Stimulated activated effector memory CD8-positive, alpha-beta T cell treated with anti-CD3 and anti-CD28 coated beads, Interleukin-12 subunit alpha, Interleukin-12 subunit beta, amount 100 ng/mL, for 72 hours (primary cell): ENCODE results near the gene MAGOH.

Experiments
- ATAC-seq: fragments of 150-1000 bp; cut with Tn5 transposase; 2 replicates; pipeline ENCODE4 v1.10.0; 2021
- DNase-seq, 2 donors: peaks; one replicate each; pipeline ENCODE4 v3.0.0; 2021 to 2022; ENCODE audit warnings: low spot score in 2 of 2
- H3K27ac Mint-ChIP-seq: one replicate; pipeline ENCODE4 v1.8.0; 2022; ENCODE audit warnings: mild to moderate bottlenecking, mixed read lengths
- H3K36me3 Mint-ChIP-seq: one replicate; pipeline ENCODE4 v1.8.0; 2022; ENCODE audit warnings: mild to moderate bottlenecking, mixed read lengths
- H3K4me1 Mint-ChIP-seq: one replicate; pipeline ENCODE4 v1.8.0; 2022; ENCODE audit warnings: mixed read lengths
- H3K4me3 Mint-ChIP-seq: one replicate; pipeline ENCODE4 v1.8.0; 2022; ENCODE audit warnings: mild to moderate bottlenecking, mixed read lengths
- H3K9me3 Mint-ChIP-seq: one replicate; pipeline ENCODE4 v1.8.0; 2022; ENCODE audit warnings: mixed read lengths

MAGOH gene

DNA sequence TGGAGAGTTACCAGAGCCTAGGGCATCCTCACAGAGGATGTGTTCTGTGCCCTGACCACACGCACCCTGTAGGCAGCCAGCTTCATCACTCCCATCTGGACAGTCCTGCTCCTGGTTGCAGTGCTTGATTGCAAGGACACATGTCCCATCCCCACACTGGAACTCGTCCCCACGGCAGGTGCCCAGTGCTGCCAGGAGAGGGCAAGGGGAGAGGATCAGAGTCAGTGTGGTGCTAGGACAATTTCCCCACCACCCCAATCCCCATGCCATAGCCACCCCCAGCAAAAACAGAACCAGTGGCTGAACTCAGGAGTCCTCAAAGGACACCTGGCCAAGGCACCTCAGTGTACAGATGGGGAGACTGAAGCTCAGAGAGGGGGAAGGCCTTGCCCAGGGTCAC is 37.2 kb upstream of the MAGOH start:
- H3K36me3 Mint-ChIP-seq = peaks cover 83% of the 10 kb centered on the region
- no peak overlapping the region for H3K27ac Mint-ChIP-seq
- no peaks in the 10 kb centered on the region for H3K9me3 Mint-ChIP-seq
- DNase-seq (no peak), ATAC-seq (no peak)
- no peak overlapping the region for H3K4me3 Mint-ChIP-seq
- H3K4me1 Mint-ChIP-seq = peaks cover 10% of the 10 kb centered on the region

DNA sequence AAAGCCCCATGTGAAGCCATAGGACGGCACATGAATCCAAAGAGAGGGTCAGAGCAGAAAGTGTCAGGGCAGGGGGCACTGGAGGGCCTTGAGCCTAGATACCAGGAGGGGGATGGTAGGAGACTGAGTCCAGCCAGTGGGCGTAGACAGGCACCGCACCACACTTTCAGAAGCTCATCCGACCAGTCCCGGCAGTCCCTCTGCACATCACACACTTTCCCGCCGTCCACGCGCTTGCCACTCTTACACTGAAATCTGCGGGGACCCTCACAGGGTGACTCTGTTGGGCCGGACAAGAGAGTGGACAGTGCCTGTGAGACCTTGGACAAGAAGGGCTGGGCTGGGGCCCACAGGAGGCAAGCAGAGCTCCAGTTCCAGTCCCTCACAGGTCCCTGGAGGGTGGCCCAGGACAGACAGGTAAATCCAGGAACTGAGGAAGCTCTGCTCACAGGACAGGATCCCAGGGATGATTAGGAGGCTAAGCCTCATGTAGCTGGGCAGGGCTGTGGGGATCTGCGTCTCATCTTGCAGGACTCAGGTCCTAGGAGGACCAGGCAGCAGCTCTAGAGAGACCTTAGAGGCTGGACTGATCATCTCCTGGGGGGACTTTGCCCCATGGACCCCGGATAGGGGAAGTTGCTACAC is 36.3 kb upstream of the MAGOH start:
- Mint-ChIP-seq H3K9me3 (no peaks in the 10 kb centered on the region), H3K36me3 (peaks cover 85% of the 10 kb centered on the region)

DNA sequence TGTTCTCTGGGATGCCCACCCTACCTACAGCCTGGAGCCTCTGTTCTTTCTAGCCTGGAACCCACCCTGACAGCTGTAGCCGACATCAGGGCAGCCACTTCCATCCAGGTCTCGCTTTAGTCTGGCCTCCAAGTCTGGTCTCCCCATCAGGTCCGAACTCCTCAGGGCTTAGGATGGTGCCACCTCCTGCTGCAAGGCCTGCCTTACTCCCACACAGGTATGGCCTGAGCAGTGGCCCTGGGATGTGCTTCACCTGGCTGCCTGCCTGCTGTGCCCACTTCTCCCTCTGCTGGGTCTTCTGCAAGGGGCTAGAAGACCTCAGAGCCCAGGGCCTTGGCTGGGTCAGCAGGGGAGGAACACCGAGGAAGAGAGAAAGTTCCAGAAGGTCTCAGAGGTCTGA is 35.7 kb upstream of the MAGOH start:
- ATAC-seq (no peak), DNase-seq (no peak)
- Mint-ChIP-seq H3K4me1 (peaks cover 19% of the 10 kb centered on the region), H3K36me3 (peaks cover 84% of the 10 kb centered on the region), H3K4me3 (no peak overlapping the region), H3K27ac (peak overlapping the region; percentile 45), H3K9me3 (no peaks in the 10 kb centered on the region)

More for the DNA sequence above, 36.3 kb upstream of the MAGOH start:
- Mint-ChIP-seq H3K4me1 (peaks cover 19% of the 10 kb centered on the region), H3K4me3 (no peak overlapping the region), H3K27ac (peak overlapping the region; percentile 45)
- DNase-seq (no peak), ATAC-seq (no peak)

GRCh38 chr1:53273526-53273925 is 35.2 kb upstream of the MAGOH start:
- Mint-ChIP-seq H3K27ac (no peak overlapping the region), H3K4me1 (peaks cover 19% of the 10 kb centered on the region), H3K36me3 (peaks cover 84% of the 10 kb centered on the region), H3K9me3 (no peaks in the 10 kb centered on the region), H3K4me3 (no peak overlapping the region)
- ATAC-seq = no peak
- DNase-seq = no peak

DNA sequence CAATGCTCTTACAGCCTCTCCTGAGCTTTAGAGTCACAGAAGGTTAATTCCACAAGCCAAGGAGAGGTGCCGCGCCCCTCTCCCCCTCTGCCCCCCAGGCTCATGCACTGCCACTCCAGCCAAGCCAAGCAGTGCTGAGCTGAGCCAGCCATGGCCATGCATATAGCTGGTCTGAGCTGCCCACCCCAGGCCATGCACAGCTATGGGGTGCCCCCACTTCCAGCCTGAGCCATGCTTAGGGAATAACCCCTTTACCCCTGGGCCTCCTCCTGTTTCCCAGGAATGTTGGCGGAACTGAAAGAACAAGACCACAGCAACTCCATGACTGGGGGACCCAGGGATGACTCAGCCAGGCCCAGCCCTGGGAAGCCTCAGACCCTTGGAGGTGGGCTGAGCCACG is 34.0 kb upstream of the MAGOH start:
- peaks cover 81% of the 10 kb centered on the region for H3K36me3 Mint-ChIP-seq
- peaks cover 13% of the 10 kb centered on the region for H3K4me1 Mint-ChIP-seq
- H3K27ac Mint-ChIP-seq = peak overlapping the region; percentile 75
- ATAC-seq (no peak), DNase-seq (no peak)
- H3K9me3 Mint-ChIP-seq = no peaks in the 10 kb centered on the region
- no peak overlapping the region for H3K4me3 Mint-ChIP-seq

- Mint-ChIP-seq H3K36me3 (peaks cover 85% of the 10 kb centered on the region), H3K27ac (peak overlapping the region; percentile 75), H3K4me1 (peaks cover 13% of the 10 kb centered on the region), H3K9me3 (no peaks in the 10 kb centered on the region), H3K4me3 (no peak overlapping the region)
- no peak for ATAC-seq
- no peak for DNase-seq
These were observed 33.2 kb upstream of the MAGOH start for GRCh38 chr1:53271446-53272090.

DNA sequence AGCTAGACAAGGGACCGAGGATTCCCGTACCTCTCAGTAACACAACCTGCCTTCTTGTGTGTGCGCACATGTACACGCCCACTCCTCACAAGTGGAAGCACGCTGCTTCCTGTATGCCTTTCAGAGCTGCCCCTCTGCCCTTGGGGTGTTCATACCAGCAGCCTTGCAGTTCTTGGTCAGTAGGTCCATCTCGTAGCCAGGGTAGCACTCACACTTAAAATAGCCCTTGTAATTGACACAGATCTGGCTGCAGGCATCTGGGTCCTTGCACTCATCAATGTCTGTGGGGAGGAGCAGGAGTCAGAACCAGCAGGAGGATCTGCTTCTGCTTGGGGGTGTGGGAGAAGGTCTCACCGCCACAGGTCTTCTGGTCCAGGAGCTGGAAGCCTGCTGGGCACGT is 32.6 kb upstream of the MAGOH start:
- Mint-ChIP-seq H3K36me3 (peaks cover 85% of the 10 kb centered on the region), H3K9me3 (no peaks in the 10 kb centered on the region), H3K4me3 (no peak overlapping the region), H3K27ac (no peak overlapping the region), H3K4me1 (peaks cover 13% of the 10 kb centered on the region)
- no peak for DNase-seq
- no peak for ATAC-seq

- Mint-ChIP-seq H3K4me1 (peaks cover 13% of the 10 kb centered on the region), H3K36me3 (peaks cover 85% of the 10 kb centered on the region), H3K4me3 (no peak overlapping the region), H3K9me3 (no peaks in the 10 kb centered on the region), H3K27ac (no peak overlapping the region)
- no peak for DNase-seq
- peak; percentile 31 for ATAC-seq
These were observed 31.8 kb upstream of the MAGOH start for GRCh38 chr1:53270107-53270506.

DNA sequence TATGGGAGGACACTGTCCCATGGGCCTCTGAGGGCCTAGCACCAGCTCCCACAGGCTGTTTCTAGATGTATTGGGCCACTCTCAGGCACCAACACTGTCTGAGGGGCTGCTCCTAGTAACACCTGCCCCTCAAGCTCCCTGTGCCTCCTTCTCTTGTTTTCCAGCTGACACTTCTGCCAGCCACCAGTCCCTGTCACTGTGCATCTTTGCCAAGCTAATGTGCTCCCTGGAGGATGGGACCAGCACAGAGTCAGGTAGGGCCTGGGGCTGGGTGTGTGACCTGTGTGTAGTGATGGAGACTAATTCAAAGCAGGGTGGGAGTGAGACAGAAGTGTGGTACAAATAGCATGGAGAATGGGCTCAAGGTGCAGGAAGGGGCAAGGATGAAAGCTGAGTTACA is 29.4 kb upstream of the MAGOH start:
- H3K36me3 Mint-ChIP-seq = peaks cover 88% of the 10 kb centered on the region

DNA sequence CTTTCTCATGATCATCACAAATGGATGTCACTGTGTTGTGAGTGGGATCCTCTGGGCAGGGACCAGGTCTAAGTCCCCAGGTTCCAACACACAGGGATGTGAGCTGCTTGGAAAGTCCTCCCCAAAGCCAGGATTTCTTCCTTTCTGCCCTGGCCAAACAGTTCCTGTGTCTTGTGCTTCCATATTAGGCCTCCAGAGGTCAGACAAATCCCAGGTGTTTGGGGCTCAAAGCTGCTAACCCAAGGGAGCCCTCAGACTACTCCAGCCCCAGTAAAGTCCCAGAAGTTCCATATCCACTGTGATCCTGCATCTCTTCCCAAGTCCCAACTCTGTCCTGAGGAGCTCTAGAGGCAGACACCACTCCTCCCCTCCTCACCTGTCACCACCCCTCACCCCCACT is 27.7 kb upstream of the MAGOH start:
- Mint-ChIP-seq H3K9me3 (no peaks in the 10 kb centered on the region), H3K36me3 (peaks cover 86% of the 10 kb centered on the region), H3K27ac (no peak overlapping the region), H3K4me1 (peaks cover 13% of the 10 kb centered on the region), H3K4me3 (no peak overlapping the region)
- DNase-seq (no peak), ATAC-seq (no peak)

More for the DNA sequence above, 29.4 kb upstream of the MAGOH start:
- Mint-ChIP-seq H3K27ac (no peak overlapping the region), H3K4me3 (no peak overlapping the region), H3K4me1 (peaks cover 13% of the 10 kb centered on the region), H3K9me3 (no peaks in the 10 kb centered on the region)
- no peak for DNase-seq
- ATAC-seq = no peak

GRCh38 chr1:53265581-53265980 is 27.3 kb upstream of the MAGOH start:
- peaks cover 9% of the 10 kb centered on the region for H3K4me1 Mint-ChIP-seq
- DNase-seq = no peak
- no peak overlapping the region for H3K4me3 Mint-ChIP-seq
- no peak for ATAC-seq
- H3K9me3 Mint-ChIP-seq = no peaks in the 10 kb centered on the region
- peaks cover 86% of the 10 kb centered on the region for H3K36me3 Mint-ChIP-seq
- no peak overlapping the region for H3K27ac Mint-ChIP-seq

- Mint-ChIP-seq H3K36me3 (peaks cover 85% of the 10 kb centered on the region), H3K4me1 (no peaks in the 10 kb centered on the region), H3K4me3 (no peak overlapping the region), H3K27ac (no peak overlapping the region), H3K9me3 (no peaks in the 10 kb centered on the region)
- no peak for DNase-seq
- ATAC-seq = no peak
These were observed 25.7 kb upstream of the MAGOH start for GRCh38 chr1:53264048-53264447.

DNA sequence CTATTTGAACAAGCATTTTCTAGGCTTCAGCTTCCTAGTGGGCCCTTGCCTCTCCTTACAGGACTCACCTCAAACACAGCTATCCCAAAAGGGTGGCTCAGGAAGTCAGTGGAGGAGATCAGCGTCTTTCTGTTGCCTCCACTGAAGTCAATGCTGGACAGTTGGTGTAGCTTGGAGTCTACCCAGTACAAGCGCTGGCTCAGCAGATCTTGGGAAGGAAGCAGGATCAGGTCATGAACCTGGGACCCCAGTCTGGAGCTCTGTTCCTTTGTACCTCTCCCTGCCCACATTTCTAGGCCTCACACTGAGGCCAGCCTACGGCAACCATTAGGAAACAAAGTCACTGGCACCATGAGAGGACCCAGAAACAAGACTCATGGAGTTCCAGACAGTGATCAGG is 23.7 kb upstream of the MAGOH start:
- H3K4me1 Mint-ChIP-seq = no peaks in the 10 kb centered on the region
- DNase-seq = no peak
- H3K27ac Mint-ChIP-seq = no peak overlapping the region
- H3K9me3 Mint-ChIP-seq = no peaks in the 10 kb centered on the region
- H3K4me3 Mint-ChIP-seq = no peak overlapping the region
- H3K36me3 Mint-ChIP-seq = peaks cover 88% of the 10 kb centered on the region
- no peak for ATAC-seq

GRCh38 chr1:53260631-53261247 is 22.4 kb upstream of the MAGOH start:
- H3K4me1 Mint-ChIP-seq = no peaks in the 10 kb centered on the region
- no peaks in the 10 kb centered on the region for H3K9me3 Mint-ChIP-seq
- DNase-seq (no peak), ATAC-seq (no peak)
- H3K4me3 Mint-ChIP-seq = no peak overlapping the region
- H3K36me3 Mint-ChIP-seq = peaks cover 87% of the 10 kb centered on the region
- no peak overlapping the region for H3K27ac Mint-ChIP-seq

GRCh38 chr1:53259932-53260331 is 21.6 kb upstream of the MAGOH start:
- ATAC-seq (no peak), DNase-seq (no peak)
- H3K27ac Mint-ChIP-seq = no peak overlapping the region
- H3K4me1 Mint-ChIP-seq = no peaks in the 10 kb centered on the region
- peaks cover 83% of the 10 kb centered on the region for H3K36me3 Mint-ChIP-seq
- H3K4me3 Mint-ChIP-seq = no peak overlapping the region
- no peaks in the 10 kb centered on the region for H3K9me3 Mint-ChIP-seq

DNA sequence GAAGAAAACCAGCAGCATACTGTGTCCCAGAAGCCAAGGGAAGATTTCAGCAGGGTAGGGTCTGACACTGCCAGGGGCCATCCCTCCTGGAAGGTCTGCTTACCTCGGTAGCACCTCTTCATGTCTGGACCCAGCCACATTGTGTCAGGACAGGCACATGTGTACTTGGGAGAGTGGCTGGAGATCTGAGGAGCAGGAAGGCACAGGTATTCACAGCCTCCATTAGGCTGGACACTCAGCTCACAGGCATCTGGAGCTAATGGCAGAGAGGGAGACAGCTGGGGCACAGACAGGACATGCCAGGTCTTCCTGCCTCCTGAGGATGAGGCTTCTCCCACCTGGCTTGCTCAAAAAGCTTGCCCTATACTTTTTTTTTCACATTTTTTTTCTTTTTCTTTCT is 19.9 kb upstream of the MAGOH start:
- Mint-ChIP-seq H3K27ac (peak overlapping the region; percentile 57), H3K36me3 (peaks cover 79% of the 10 kb centered on the region), H3K4me1 (no peaks in the 10 kb centered on the region), H3K9me3 (no peaks in the 10 kb centered on the region), H3K4me3 (no peak overlapping the region)
- no peak for ATAC-seq
- DNase-seq = no peak
